Kidney (tissue), 22 donors: Measurements from ENCODE around the gene GTF2E1. TPM values are rescaled to one million over a fixed set of nuclear protein-coding genes. Genes with fewer than 3 reads are reported as not detected.
A peak's percentile ranks its signal among the peaks of the same experiment; 100 is the strongest.

Source experiments
- DNase-seq, 5 donors: peaks; one replicate each; pipeline ENCODE4 v3.0.0-alpha.2; 2013 to 2020
- FAIRE-seq: peaks from 2 replicates; lab custom pipeline; 2012; peaks lifted over from hg19 to GRCh38; lab: Jason Lieb, UNC
- H3K27ac ChIP-seq, 2 donors: one replicate each; pipeline ENCODE4 v1.7.0; 2013; ENCODE audit warnings: low read depth in 2 of 2, low read length in 2 of 2, inconsistent platforms in 1 of 2
- H3K27me3 ChIP-seq: one replicate; pipeline ENCODE4 v1.7.1; 2013; ENCODE audit warnings: low read length, inconsistent platforms; ENCODE audit not compliant: control insufficient read depth, insufficient read depth
- H3K36me3 ChIP-seq, 3 donors: one replicate each; pipeline versions ENCODE4 v1.7.0 to v1.7.1; 2013; ENCODE audit warnings: low read length in 3 of 3, control low read depth in 1 of 3, inconsistent platforms in 1 of 3; ENCODE audit not compliant: insufficient read depth in 3 of 3, control insufficient read depth in 2 of 3
- H3K4me1 ChIP-seq, 3 donors: one replicate each; pipeline versions ENCODE4 v1.7.0 to v1.7.1; 2013; ENCODE audit warnings: low read length in 3 of 3, inconsistent platforms in 1 of 3, low read depth in 1 of 3; ENCODE audit not compliant: control insufficient read depth in 2 of 3, insufficient read depth in 2 of 3
- H3K4me3 ChIP-seq, 3 donors: one replicate each; pipeline versions ENCODE4 v1.7.0 to v1.8.1; 2013; ENCODE audit warnings: low read length in 3 of 3, control low read depth in 1 of 3, inconsistent platforms in 1 of 3
- H3K9ac ChIP-seq, 3 donors: one replicate each; pipeline versions ENCODE4 v1.7.0 to v1.7.1; 2013; ENCODE audit warnings: low read length in 3 of 3, control low read depth in 1 of 3, inconsistent platforms in 1 of 3
- H3K9me3 ChIP-seq, 3 donors: one replicate each; pipeline versions ENCODE4 v1.7.0 to v1.7.1; 2013; ENCODE audit warnings: low read length in 3 of 3, control low read depth in 1 of 3, inconsistent platforms in 1 of 3; ENCODE audit not compliant: control insufficient read depth in 2 of 3, insufficient read depth in 1 of 3
- intact Hi-C: fragments of 100-400 bp; cut with DNase I; formaldehyde crosslinking; loops from one replicate; pipeline ENCODE4 v1.11.1; 2022
- long read RNA-seq, 10 donors: library from polyadenylated mRNA in 1 of 10; unstranded in 1 of 10; transcript quantifications; one replicate each; pipeline ENCODE4 v2.0.0 and lab custom pipeline, GENCODE V29; 2021 to 2026
- polyA plus RNA-seq: library from polyadenylated mRNA; stranded (reverse); fragments of 350-450 nt; fragmentation: Illumina TruSeq; extraction: RNeasy Lipid Tissue Mini Kit (QIAGEN cat#74804); gene quantifications from one replicate; pipeline ENCODE4 v1.2.3, GENCODE V29; 2014; ENCODE audit warnings: low read depth, low replicate concordance; ENCODE audit not compliant: insufficient read depth
- total RNA-seq: library from RNA; stranded (reverse); fragmentation: NEBNext Ultra II Directional; extraction: Animal tissue kit (Norgen Biotek cat#: 25700); gene quantifications from one replicate; pipeline ENCODE4 v1.2.1, GENCODE V29; 2021
- TF ChIP-seq, protein P1 (sequence below): IDR thresholded peaks from 3 replicates; pipeline ENCODE4 v1.5.1; 2012; ENCODE audit warnings: mild to moderate bottlenecking, moderate library complexity, borderline replicate concordance; ENCODE audit not compliant: insufficient read depth; ENCODE audit errors: extremely low read depth
- donor health status: control.
- donor health status: control.
- donor health status: control.
- donor health status: control.
- donor health status: control.
- donor health status: DM: yes; HTN: yes; CAD: no.
- donor health status: Normal renal cell carcinoma (clear cell type).

The GTF2E1 gene
- total RNA-seq (19.4 TPM), polyA plus RNA-seq (5.4 TPM)
- long read RNA-seq, donor 1, partial matches to known transcripts, result 0 of 3 reads
- long read RNA-seq, donor 1, other reads (novel, unspliced or antisense), result 0 of 3 reads
- long read RNA-seq, donor 2, partial matches to known transcripts, result 0 of 4 reads
- long read RNA-seq, donor 2, other reads (novel, unspliced or antisense), result 0 of 4 reads
- long read RNA-seq, donor 3, partial matches to known transcripts, result 0 of 2 reads
- long read RNA-seq, donor 3, other reads (novel, unspliced or antisense), result 0 of 2 reads
- long read RNA-seq, donor 4, result 0 reads
- long read RNA-seq, donor 5, result 0 reads
- long read RNA-seq, donor 6, partial matches to known transcripts, result 0 of 3 reads
- long read RNA-seq, donor 6, other reads (novel, unspliced or antisense), result 0 of 3 reads
- long read RNA-seq, donor 7, transcript GTF2E1-201 (5 exons, 3,012 nt), result major isoform, 7 of 7 reads
- long read RNA-seq, donor 7, partial matches to known transcripts, result 0 of 7 reads
- long read RNA-seq, donor 7, other reads (novel, unspliced or antisense), result 0 of 7 reads
- long read RNA-seq, donor 8, partial matches to known transcripts, result 0 of 1 reads
- long read RNA-seq, donor 8, other reads (novel, unspliced or antisense), result 0 of 1 reads
- long read RNA-seq, donor 9, result 0 reads
- long read RNA-seq, donor 10, partial matches to known transcripts, result 0 of 3 reads
- long read RNA-seq, donor 10, other reads (novel, unspliced or antisense), result 0 of 3 reads

DNA sequence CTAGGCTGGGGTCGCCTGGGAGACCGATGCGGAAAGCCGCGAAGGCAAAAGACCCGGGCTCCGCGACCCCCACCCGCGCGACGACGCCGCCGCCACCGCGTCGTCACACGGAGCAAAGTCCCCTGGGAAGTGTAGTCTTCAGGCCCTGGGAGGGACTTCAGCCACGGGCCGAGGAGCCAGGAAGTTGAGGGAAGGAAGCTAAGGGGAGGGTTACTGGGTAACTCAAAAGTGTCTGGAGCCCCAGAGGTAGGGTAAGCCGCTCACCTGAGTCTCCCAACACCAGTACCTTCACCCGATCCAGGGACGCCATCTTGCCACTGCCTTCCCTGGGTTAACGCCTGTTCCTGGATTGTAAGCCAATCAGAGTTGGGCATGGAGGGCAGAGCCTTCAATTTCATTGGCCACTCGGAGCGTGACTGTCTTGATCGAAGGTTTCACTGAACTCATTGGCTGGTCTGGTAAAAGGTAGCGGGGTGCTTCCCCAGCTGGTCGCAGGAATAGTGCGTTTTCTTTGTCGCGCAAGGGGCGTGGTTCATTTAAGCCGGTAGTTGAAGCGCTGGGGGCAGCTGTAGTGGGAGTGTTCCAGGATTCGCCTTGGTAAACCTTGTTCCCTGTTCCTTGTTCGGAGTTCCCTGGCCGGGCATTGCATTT is at the start of gene GTF2E1, which contains the start of gene RABL3:
TSS of gene GTF2E1 (plus strand) at position 547 of the 651 bp plus-strand sequence. CDS start 7,809 bp downstream, outside the sequence.
TSS of gene RABL3 (minus strand) at position 319 of the 651 bp plus-strand sequence. CDS start at position 310, 9 bp downstream.
- intact Hi-C loops, result no loop called here
- peaks cover 0 to 6% (median 5%) of the 10 kb centered on the region in 3 donors for H3K4me1 ChIP-seq
- FAIRE-seq, result peak; percentile 98

DNA sequence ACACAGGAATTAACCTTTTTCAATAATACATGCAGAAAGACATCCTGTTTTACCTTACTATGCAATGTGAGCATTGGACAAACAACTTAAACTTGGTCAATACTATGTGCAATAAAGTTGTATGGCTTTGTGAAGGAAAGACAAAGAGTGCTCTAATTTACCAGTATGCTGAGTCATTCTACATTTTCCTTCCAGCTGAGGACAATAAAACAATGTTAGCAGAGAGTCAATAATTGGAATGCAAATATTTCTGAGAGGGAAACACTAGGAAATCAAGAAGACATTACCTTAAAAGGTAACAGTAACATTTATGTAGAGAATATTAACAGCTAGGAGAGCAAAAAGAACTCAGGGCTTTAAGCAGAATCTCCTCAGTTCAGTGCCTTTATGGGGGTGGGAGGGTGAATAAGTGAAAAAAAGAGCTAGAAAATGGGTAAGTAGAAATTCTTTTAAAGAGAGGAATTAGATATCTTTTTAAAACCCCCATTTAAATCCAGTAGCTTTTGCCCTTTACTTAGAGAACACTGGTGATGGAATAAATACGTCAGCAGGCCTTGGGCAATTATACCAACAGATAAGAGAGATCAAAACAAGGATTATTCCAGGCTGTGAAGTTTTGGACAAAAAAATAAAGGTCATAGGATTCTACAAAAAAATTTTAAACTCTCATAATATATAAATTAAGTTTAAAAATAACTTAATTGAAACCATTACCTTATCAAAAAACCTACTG is 48.9 kb upstream of the GTF2E1 start:
- no peaks in the 10 kb centered on the region for H3K27me3 ChIP-seq
- peaks cover 0 to 5% (median 2%) of the 10 kb centered on the region in 3 donors for H3K4me1 ChIP-seq
- no peak overlapping the region for H3K27ac ChIP-seq
- intact Hi-C loops, result no loop called here
- no peaks in the 10 kb centered on the region for H3K36me3 ChIP-seq
- TF ChIP-seq, protein P1, sequence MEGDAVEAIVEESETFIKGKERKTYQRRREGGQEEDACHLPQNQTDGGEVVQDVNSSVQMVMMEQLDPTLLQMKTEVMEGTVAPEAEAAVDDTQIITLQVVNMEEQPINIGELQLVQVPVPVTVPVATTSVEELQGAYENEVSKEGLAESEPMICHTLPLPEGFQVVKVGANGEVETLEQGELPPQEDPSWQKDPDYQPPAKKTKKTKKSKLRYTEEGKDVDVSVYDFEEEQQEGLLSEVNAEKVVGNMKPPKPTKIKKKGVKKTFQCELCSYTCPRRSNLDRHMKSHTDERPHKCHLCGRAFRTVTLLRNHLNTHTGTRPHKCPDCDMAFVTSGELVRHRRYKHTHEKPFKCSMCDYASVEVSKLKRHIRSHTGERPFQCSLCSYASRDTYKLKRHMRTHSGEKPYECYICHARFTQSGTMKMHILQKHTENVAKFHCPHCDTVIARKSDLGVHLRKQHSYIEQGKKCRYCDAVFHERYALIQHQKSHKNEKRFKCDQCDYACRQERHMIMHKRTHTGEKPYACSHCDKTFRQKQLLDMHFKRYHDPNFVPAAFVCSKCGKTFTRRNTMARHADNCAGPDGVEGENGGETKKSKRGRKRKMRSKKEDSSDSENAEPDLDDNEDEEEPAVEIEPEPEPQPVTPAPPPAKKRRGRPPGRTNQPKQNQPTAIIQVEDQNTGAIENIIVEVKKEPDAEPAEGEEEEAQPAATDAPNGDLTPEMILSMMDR, result no peak
- H3K4me3 ChIP-seq, result no peak overlapping the region
- no peak overlapping the region for H3K9ac ChIP-seq
- FAIRE-seq, result no peak
- H3K9me3 ChIP-seq, result no peaks in the 10 kb centered on the region
- no peak for DNase-seq

More for the DNA sequence above, at the start of gene GTF2E1, which contains the start of gene RABL3:
- Histone ChIP-seq H3K9me3 (no peaks in the 10 kb centered on the region), H3K4me3 (peak within 1 kb of the TSS; percentile 88 to 96 (median 96)), H3K36me3 (no peaks in the 10 kb centered on the region), H3K27ac (peak within 1 kb of the TSS; percentile 97), H3K27me3 (no peaks in the 10 kb centered on the region), H3K9ac (peak within 1 kb of the TSS; percentile 84 to 94 (median 87))
- TF ChIP-seq, protein P1, result no peak
- DNase-seq, result peak; percentile 97 to 100 (median 99)

DNA sequence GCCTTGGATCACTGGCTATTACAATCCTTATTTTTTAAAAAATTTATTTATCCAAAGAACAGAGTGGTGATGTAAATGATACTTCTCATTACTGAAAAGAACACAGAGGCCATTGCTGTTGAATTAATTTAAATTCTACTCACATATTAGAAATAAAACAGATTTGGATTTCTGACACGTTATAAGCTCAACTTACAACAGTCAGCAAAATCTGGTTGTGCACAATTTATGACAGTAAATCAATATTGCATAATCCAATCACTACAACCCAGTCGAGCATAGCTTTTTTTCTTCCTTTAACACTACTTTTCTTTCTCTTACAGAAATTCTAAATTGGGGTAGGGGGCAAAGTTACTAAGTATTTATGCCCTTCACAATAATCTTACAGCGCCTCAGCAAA is 43.2 kb upstream of the GTF2E1 start:
- TF ChIP-seq, protein P1, result no peak
- no peaks in the 10 kb centered on the region for H3K27me3 ChIP-seq
- H3K4me1 ChIP-seq, result no peaks in the 10 kb centered on the region
- DNase-seq (no peak), FAIRE-seq (no peak)
- intact Hi-C loops, result no loop called here
- no peaks in the 10 kb centered on the region for H3K9me3 ChIP-seq
- no peak overlapping the region for H3K4me3 ChIP-seq
- no peak overlapping the region for H3K9ac ChIP-seq
- peaks cover 0 to 2% (median 2%) of the 10 kb centered on the region in 3 donors for H3K36me3 ChIP-seq
- H3K27ac ChIP-seq, result no peak overlapping the region
